HepG2 (cell line): ENCODE data around the gene CACNA2D3. TPM values are rescaled to one million over a fixed set of nuclear protein-coding genes. Genes with fewer than 3 reads are reported as not detected.
A peak's percentile ranks its signal among the peaks of the same experiment; 100 is the strongest.

Experiments
- CREM ChIP-seq, 2 experiments: sonication (generic) in 1 of 2; formaldehyde crosslinking in 1 of 2; IDR thresholded peaks; 2 replicates each; pipeline versions ENCODE4 v1.4.0 to v1.6.1; 2016 to 2020; ENCODE audit warnings: antibody characterized with exemption in 1 of 2, mild to moderate bottlenecking in 1 of 2, missing genetic modification reagents in 1 of 2
- ELF3 ChIP-seq: IDR thresholded peaks from 2 replicates; pipeline ENCODE4 v1.6.1; 2016; ENCODE audit warnings: missing genetic modification reagents, missing compliant biosample characterization
- ETV6 ChIP-seq: sonication (generic); formaldehyde crosslinking; conservative IDR thresholded peaks from 2 replicates; pipeline ENCODE4 v1.4.0; 2020; ENCODE audit warnings: missing genetic modification reagents
- FOXP1 ChIP-seq, 2 experiments: fragments of 450-650 bp in 1 of 2; IDR thresholded peaks; 2 replicates each; pipeline ENCODE4 v1.6.1; 2017 to 2018; ENCODE audit warnings: antibody characterized with exemption in 1 of 2
- TAF1 ChIP-seq: sonication (generic); formaldehyde crosslinking; IDR thresholded peaks from 2 replicates; pipeline ENCODE4 v1.4.0; 2020; ENCODE audit warnings: missing genetic modification reagents
- ZNF282 ChIP-seq: fragments of 450-650 bp; IDR thresholded peaks from 2 replicates; pipeline ENCODE4 v1.6.1; 2018; ENCODE audit not compliant: partially characterized antibody
- ZNF687 ChIP-seq: sonication (generic); formaldehyde crosslinking; IDR thresholded peaks from 2 replicates; pipeline ENCODE4 v1.5.1; 2020; ENCODE audit warnings: mild to moderate bottlenecking, missing genetic modification reagents, moderate library complexity
- ZNF891 ChIP-seq: sonication (generic); formaldehyde crosslinking; IDR thresholded peaks from 2 replicates; pipeline ENCODE4 v1.5.0; 2020; ENCODE audit warnings: mild to moderate bottlenecking, missing genetic modification reagents
- polyA plus RNA-seq, 8 experiments: library from polyadenylated mRNA; depleted of rRNA in 3 of 8; stranded (reverse) in 7 of 8; unstranded in 1 of 8; fragments of >200 nt; fragmentation: Illumina TruSeq in 4 of 8; extraction: Trizol in 4 of 8; gene quantifications; 2 replicates each; pipeline versions ENCODE4 v1.2.1 to v1.2.3, GENCODE V29; 2011 to 2016; ENCODE audit warnings: low read depth in 4 of 8, missing spikeins in 1 of 8, mixed read lengths in 1 of 8; ENCODE audit not compliant: insufficient read depth in 1 of 8
- total RNA-seq, 5 experiments: library from RNA; depleted of rRNA; stranded (reverse); fragments of >200 nt; fragmentation: Illumina TruSeq; extraction: Trizol; gene quantifications; 2 replicates each; pipeline ENCODE4 v1.2.3, GENCODE V29; 2016; ENCODE audit warnings: low read depth in 1 of 5
- TF ChIP-seq, protein P1 (sequence below), 2 experiments: fragments of 450-650 bp in 1 of 2; sonication (generic) in 1 of 2; formaldehyde crosslinking; IDR thresholded peaks; 2 replicates each; pipeline versions ENCODE4 v1.5.0 to v1.8.0; 2020 to 2022; ENCODE audit warnings: mild to moderate bottlenecking in 1 of 2, missing genetic modification reagents in 1 of 2

CACNA2D3 gene
- total and polyA plus RNA-seq, 2 of the 13 experiments (the other 11 are each of a cell fraction or from before 2014, with no cell fraction given), result not detected

GRCh38 chr3:54696313-54696712, 574.0 kb downstream of the CACNA2D3 start (continued):
- TF ChIP-seq FOXP1 (IDR thresholded peaks at IDR 0.05) (no peak), FOXP1 (CRISPR knock-in tag; IDR thresholded peaks at IDR 0.05) (peak; percentile 64), ETV6 (CRISPR knock-in tag) (no peak), CREM (IDR thresholded peaks at IDR 0.05) (no peak), CREM (CRISPR knock-in tag; IDR thresholded peaks at IDR 0.05) (no peak), TAF1 (CRISPR knock-in tag) (no peak), ZNF282 (no peak), ZNF891 (no peak), ELF3 (CRISPR knock-in tag) (0 out of 2 replicates have a peak, but pooled peaks have one; percentile 30), ZNF687 (no peak)
- TF ChIP-seq, protein P1, sequence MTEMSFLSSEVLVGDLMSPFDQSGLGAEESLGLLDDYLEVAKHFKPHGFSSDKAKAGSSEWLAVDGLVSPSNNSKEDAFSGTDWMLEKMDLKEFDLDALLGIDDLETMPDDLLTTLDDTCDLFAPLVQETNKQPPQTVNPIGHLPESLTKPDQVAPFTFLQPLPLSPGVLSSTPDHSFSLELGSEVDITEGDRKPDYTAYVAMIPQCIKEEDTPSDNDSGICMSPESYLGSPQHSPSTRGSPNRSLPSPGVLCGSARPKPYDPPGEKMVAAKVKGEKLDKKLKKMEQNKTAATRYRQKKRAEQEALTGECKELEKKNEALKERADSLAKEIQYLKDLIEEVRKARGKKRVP (CRISPR knock-in tag; IDR thresholded peaks at IDR 0.05), result peak in 1 of 2 experiments; percentile 87; a peak in 2 of 4 replicates
